DND-41 (cell line): ENCODE data around the gene SLC22A17.

Source experiments
- ATAC-seq: fragments of 200-7000 bp; cut with Tn5 transposase; 3 replicates; pipeline ENCODE4 v1.9.1; 2021; ENCODE audit warnings: low read depth; ENCODE audit not compliant: insufficient read depth
- DNase-seq: peaks from one replicate; pipeline ENCODE4 v3.0.0-alpha.2; 2020
- H2AFZ ChIP-seq: 2 replicates; pipeline ENCODE4 v1.6.0; 2012; ENCODE audit warnings: low read depth, low read length
- H3K27ac ChIP-seq: 2 replicates; pipeline ENCODE4 v1.5.1; 2012; ENCODE audit warnings: low read length, inconsistent platforms
- H3K27me3 ChIP-seq: fragments of 200-600 bp; sonication (generic); 2 replicates; pipeline ENCODE4 v1.6.0; 2012; ENCODE audit warnings: low read length, mild to moderate bottlenecking, inconsistent platforms; ENCODE audit not compliant: insufficient read depth, poor library complexity
- H3K36me3 ChIP-seq: 2 replicates; pipeline ENCODE4 v1.5.1; 2012; ENCODE audit warnings: low read length, inconsistent platforms; ENCODE audit not compliant: insufficient read depth
- H3K4me1 ChIP-seq: 2 replicates; pipeline ENCODE4 v1.5.1; 2012; ENCODE audit warnings: mild to moderate bottlenecking, low read length; ENCODE audit not compliant: insufficient read depth
- H3K4me2 ChIP-seq: 2 replicates; pipeline ENCODE4 v1.6.0; 2012; ENCODE audit warnings: mild to moderate bottlenecking, moderate library complexity, low read length, inconsistent platforms; ENCODE audit not compliant: insufficient read depth
- H3K4me3 ChIP-seq, 2 experiments: fragments of 200-600 bp in 1 of 2; shearing (Covaris generic) in 1 of 2; 2 replicates each; pipeline ENCODE4 v1.5.1; 2012 to 2016; ENCODE audit warnings: inconsistent platforms in 2 of 2, low read length in 2 of 2, mild to moderate bottlenecking in 2 of 2, low read depth in 1 of 2, moderate library complexity in 1 of 2
- H3K79me2 ChIP-seq: 2 replicates; pipeline ENCODE4 v1.6.0; 2012; ENCODE audit warnings: low read length, inconsistent platforms; ENCODE audit not compliant: insufficient read depth
- H3K9ac ChIP-seq: 2 replicates; pipeline ENCODE4 v1.6.0; 2012; ENCODE audit warnings: low read depth, mild to moderate bottlenecking, inconsistent platforms, low read length, moderate library complexity
- H3K9me3 ChIP-seq: 2 replicates; pipeline ENCODE4 v1.5.1; 2012; ENCODE audit warnings: low read length, moderate library complexity, mild to moderate bottlenecking, inconsistent platforms; ENCODE audit not compliant: insufficient read depth, severe bottlenecking
- H4K20me1 ChIP-seq: 2 replicates; pipeline ENCODE4 v1.6.0; 2012; ENCODE audit warnings: low read length; ENCODE audit not compliant: insufficient read depth
- EZH2 ChIP-seq: IDR thresholded peaks from 3 replicates; pipeline ENCODE4 v1.6.1; 2012; ENCODE audit warnings: borderline replicate concordance, low read depth, mild to moderate bottlenecking, moderate library complexity, low read length, inconsistent platforms; ENCODE audit not compliant: severe bottlenecking
- TF ChIP-seq, protein P1 (sequence below): IDR thresholded peaks from 2 replicates; pipeline ENCODE4 v1.5.1; 2012; ENCODE audit warnings: borderline replicate concordance, low read length, moderate library complexity, mild to moderate bottlenecking; ENCODE audit not compliant: poor library complexity, severe bottlenecking; ENCODE audit errors: extremely low read depth

SLC22A17 gene

GRCh38 chr14:23382276-23382675, 29.6 kb upstream of the SLC22A17 start:
- H3K4me3 ChIP-seq: no peak overlapping the region
- ATAC-seq (no peak), DNase-seq (no peak)
- H3K79me2 ChIP-seq: no peaks in the 10 kb centered on the region
- no peak overlapping the region for H3K27ac ChIP-seq
- H3K9me3 ChIP-seq: no peaks in the 10 kb centered on the region
- H3K4me2 ChIP-seq: no peak overlapping the region
- peaks cover 3% of the 10 kb centered on the region; the same call in 1 of the 2 replicates for H4K20me1 ChIP-seq
- H2AFZ ChIP-seq: no peak overlapping the region
- no peaks in the 10 kb centered on the region for H3K36me3 ChIP-seq
- no peak overlapping the region for H3K9ac ChIP-seq
- peaks cover 27% of the 10 kb centered on the region for H3K27me3 ChIP-seq
- no peaks in the 10 kb centered on the region for H3K4me1 ChIP-seq
- TF ChIP-seq EZH2: no peak
- TF ChIP-seq, protein P1, sequence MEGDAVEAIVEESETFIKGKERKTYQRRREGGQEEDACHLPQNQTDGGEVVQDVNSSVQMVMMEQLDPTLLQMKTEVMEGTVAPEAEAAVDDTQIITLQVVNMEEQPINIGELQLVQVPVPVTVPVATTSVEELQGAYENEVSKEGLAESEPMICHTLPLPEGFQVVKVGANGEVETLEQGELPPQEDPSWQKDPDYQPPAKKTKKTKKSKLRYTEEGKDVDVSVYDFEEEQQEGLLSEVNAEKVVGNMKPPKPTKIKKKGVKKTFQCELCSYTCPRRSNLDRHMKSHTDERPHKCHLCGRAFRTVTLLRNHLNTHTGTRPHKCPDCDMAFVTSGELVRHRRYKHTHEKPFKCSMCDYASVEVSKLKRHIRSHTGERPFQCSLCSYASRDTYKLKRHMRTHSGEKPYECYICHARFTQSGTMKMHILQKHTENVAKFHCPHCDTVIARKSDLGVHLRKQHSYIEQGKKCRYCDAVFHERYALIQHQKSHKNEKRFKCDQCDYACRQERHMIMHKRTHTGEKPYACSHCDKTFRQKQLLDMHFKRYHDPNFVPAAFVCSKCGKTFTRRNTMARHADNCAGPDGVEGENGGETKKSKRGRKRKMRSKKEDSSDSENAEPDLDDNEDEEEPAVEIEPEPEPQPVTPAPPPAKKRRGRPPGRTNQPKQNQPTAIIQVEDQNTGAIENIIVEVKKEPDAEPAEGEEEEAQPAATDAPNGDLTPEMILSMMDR: no peak

DNA sequence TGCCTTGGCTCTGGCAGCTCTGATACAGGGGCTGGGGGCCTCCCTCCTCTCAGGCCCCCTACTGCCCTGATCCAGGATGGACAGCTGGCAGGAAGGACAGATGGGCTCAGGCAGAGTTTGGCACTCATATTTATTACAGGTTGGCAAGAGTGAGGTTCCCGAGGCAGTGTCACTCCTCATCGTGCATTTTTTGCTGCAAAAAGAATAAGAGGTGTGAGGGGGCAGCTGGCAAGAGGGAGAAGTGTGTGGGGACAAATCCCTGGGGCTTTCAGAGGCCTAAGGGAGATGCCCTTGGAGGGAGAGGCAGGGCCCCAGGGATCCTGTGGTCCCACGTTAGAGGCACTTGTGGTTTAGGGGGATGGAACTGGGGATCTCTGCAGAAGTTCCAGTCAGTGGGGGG, 29.2 kb upstream of the SLC22A17 start:
- Histone ChIP-seq H3K4me1 (no peaks in the 10 kb centered on the region), H3K27me3 (peaks cover 30% of the 10 kb centered on the region), H2AFZ (no peak overlapping the region), H3K36me3 (no peaks in the 10 kb centered on the region), H3K27ac (no peak overlapping the region), H3K79me2 (no peaks in the 10 kb centered on the region), H4K20me1 (peaks cover 3% of the 10 kb centered on the region; the same call in 1 of the 2 replicates), H3K4me2 (no peak overlapping the region), H3K4me3 (no peak overlapping the region), H3K9me3 (no peaks in the 10 kb centered on the region), H3K9ac (no peak overlapping the region)
- no peak for TF ChIP-seq EZH2
- TF ChIP-seq, protein P1: no peak
- ATAC-seq: no peak
- no peak for DNase-seq

GRCh38 chr14:23380976-23381375, 28.3 kb upstream of the SLC22A17 start:
- H3K27ac ChIP-seq: no peak overlapping the region
- H2AFZ ChIP-seq: no peak overlapping the region
- no peak overlapping the region for H3K4me2 ChIP-seq
- no peaks in the 10 kb centered on the region for H3K9me3 ChIP-seq
- peaks cover 3% of the 10 kb centered on the region; the same call in 1 of the 2 replicates for H4K20me1 ChIP-seq
- no peak for TF ChIP-seq EZH2
- TF ChIP-seq, protein P1: no peak
- no peaks in the 10 kb centered on the region for H3K36me3 ChIP-seq
- H3K27me3 ChIP-seq: peaks cover 30% of the 10 kb centered on the region
- H3K79me2 ChIP-seq: no peaks in the 10 kb centered on the region
- DNase-seq: no peak
- no peaks in the 10 kb centered on the region for H3K4me1 ChIP-seq
- no peak overlapping the region for H3K4me3 ChIP-seq
- no peak for ATAC-seq
- H3K9ac ChIP-seq: no peak overlapping the region
